Suprapubic skin (tissue), 4 donors: Measurements from ENCODE around the gene B3GNT5. TPM values are rescaled to one million over a fixed set of nuclear protein-coding genes. Genes with fewer than 3 reads are reported as not detected.

Experiments
- DNase-seq, 2 donors: peaks; one replicate each; pipeline ENCODE4 v3.0.0-alpha.2; 2019; ENCODE audit warnings: low spot score in 2 of 2
- H3K27ac ChIP-seq: fragments of 200-600 bp; sonication (generic); one replicate; pipeline ENCODE4 v1.5.1; 2019
- H3K27me3 ChIP-seq: fragments of 200-600 bp; sonication (generic); one replicate; pipeline ENCODE4 v1.5.1; 2019
- H3K36me3 ChIP-seq: fragments of 200-600 bp; sonication (generic); one replicate; pipeline ENCODE4 v1.5.1; 2019
- H3K4me1 ChIP-seq: fragments of 200-600 bp; sonication (generic); one replicate; pipeline ENCODE4 v1.5.1; 2019
- H3K4me3 ChIP-seq: fragments of 200-600 bp; sonication (generic); one replicate; pipeline ENCODE4 v1.5.1; 2019; ENCODE audit warnings: mild to moderate bottlenecking
- H3K9me3 ChIP-seq: fragments of 200-600 bp; sonication (generic); one replicate; pipeline ENCODE4 v1.5.1; 2019
- EP300 ChIP-seq: sonication (generic); formaldehyde crosslinking; IDR thresholded peaks from one replicate; pipeline ENCODE4 v1.6.1; 2017; ENCODE audit warnings: antibody characterized with exemption
- POLR2A ChIP-seq, 2 donors: fragments of 450-650 bp; IDR thresholded peaks; one replicate each; pipeline ENCODE4 v1.6.1; 2017; ENCODE audit warnings: antibody characterized with exemption in 2 of 2, mild to moderate bottlenecking in 2 of 2, moderate library complexity in 2 of 2
- POLR2AphosphoS5 ChIP-seq, 3 donors: sonication (generic); formaldehyde crosslinking; IDR thresholded peaks; one replicate each; pipeline ENCODE4 v1.6.1; 2017; ENCODE audit warnings: antibody characterized with exemption in 3 of 3
- WGBS: methylation state at CpG from one replicate; pipeline ENCODE4 v1.1.5; 2018; 5-methylcytosine and 5-hydroxymethylcytosine counted together
- total RNA-seq, 4 donors: library from RNA; depleted of rRNA; stranded (reverse); fragments of >200 nt; gene quantifications; one replicate each; pipeline ENCODE4 v1.1.0, GENCODE V29; 2016
- TF ChIP-seq, protein P1 (sequence below), 2 donors: fragments of 200-600 bp in 1 of 2; fragments of 450-650 bp in 1 of 2; sonication (generic) in 1 of 2; IDR thresholded peaks; one replicate each; pipeline ENCODE4 v1.5.1; 2016 to 2019; ENCODE audit warnings: antibody characterized with exemption in 2 of 2, mild to moderate bottlenecking in 1 of 2, moderate library complexity in 1 of 2

Gene B3GNT5
- total RNA-seq, 4 donors from 2014 or later: 14.6 to 30.8 (median 27.5) TPM

- H3K4me3 ChIP-seq: no peak overlapping the region
- H3K27me3 ChIP-seq: no peaks in the 10 kb centered on the region
- TF ChIP-seq EP300: no peak
- no peak for TF ChIP-seq POLR2AphosphoS5 (IDR thresholded peaks at IDR 0.05)
- TF ChIP-seq, protein P1, sequence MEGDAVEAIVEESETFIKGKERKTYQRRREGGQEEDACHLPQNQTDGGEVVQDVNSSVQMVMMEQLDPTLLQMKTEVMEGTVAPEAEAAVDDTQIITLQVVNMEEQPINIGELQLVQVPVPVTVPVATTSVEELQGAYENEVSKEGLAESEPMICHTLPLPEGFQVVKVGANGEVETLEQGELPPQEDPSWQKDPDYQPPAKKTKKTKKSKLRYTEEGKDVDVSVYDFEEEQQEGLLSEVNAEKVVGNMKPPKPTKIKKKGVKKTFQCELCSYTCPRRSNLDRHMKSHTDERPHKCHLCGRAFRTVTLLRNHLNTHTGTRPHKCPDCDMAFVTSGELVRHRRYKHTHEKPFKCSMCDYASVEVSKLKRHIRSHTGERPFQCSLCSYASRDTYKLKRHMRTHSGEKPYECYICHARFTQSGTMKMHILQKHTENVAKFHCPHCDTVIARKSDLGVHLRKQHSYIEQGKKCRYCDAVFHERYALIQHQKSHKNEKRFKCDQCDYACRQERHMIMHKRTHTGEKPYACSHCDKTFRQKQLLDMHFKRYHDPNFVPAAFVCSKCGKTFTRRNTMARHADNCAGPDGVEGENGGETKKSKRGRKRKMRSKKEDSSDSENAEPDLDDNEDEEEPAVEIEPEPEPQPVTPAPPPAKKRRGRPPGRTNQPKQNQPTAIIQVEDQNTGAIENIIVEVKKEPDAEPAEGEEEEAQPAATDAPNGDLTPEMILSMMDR (IDR thresholded peaks at IDR 0.05): no peak
- no peak for TF ChIP-seq POLR2A (IDR thresholded peaks at IDR 0.05)
- peaks cover 44% of the 10 kb centered on the region for H3K4me1 ChIP-seq
- no peaks in the 10 kb centered on the region for H3K36me3 ChIP-seq
- no peaks in the 10 kb centered on the region for H3K9me3 ChIP-seq
- peak; percentile 79 to 85 for DNase-seq
- H3K27ac ChIP-seq: no peak overlapping the region
- WGBS: 29% methylated on average over 2 of the region's 5 CpGs
Measured at GRCh38 chr3:183298701-183299153, 45.7 kb downstream of the B3GNT5 start.

DNA sequence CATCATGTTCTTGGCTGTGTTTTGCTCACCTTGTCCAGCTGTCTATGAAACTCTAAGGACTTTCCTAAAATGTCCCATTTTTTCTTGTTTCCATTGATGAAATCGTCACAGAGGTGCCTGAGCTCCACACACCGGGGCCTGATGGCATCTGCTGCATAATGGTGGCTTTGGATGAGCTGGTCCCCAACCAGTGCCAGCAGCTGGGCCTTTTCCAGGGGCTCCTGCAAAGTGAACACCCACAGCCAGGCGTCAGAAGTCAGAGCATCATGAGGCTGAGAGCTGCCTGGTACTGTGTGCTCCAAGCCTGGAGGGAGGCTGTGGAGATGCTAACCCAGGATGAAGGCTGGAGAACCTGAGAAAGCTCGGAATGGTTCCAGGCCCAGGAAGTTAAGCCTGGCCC, 46.9 kb downstream of the B3GNT5 start:
- no peak for TF ChIP-seq POLR2AphosphoS5 (IDR thresholded peaks at IDR 0.05)
- TF ChIP-seq, protein P1 (IDR thresholded peaks at IDR 0.05): no peak
- no peak for TF ChIP-seq EP300
- no peak for TF ChIP-seq POLR2A (IDR thresholded peaks at IDR 0.05)
- 96% methylated on average over 4 of the region's 4 CpGs for WGBS
- H3K36me3 ChIP-seq: no peaks in the 10 kb centered on the region
- H3K4me1 ChIP-seq: peaks cover 43% of the 10 kb centered on the region
- no peak overlapping the region for H3K27ac ChIP-seq
- DNase-seq: no peak
- H3K9me3 ChIP-seq: no peaks in the 10 kb centered on the region
- no peaks in the 10 kb centered on the region for H3K27me3 ChIP-seq
- no peak overlapping the region for H3K4me3 ChIP-seq

GRCh38 chr3:183300996-183301562, 48.0 kb downstream of the B3GNT5 start:
- Histone ChIP-seq H3K9me3 (no peaks in the 10 kb centered on the region), H3K36me3 (no peaks in the 10 kb centered on the region), H3K27me3 (no peaks in the 10 kb centered on the region), H3K27ac (no peak overlapping the region), H3K4me3 (no peak overlapping the region), H3K4me1 (peaks cover 32% of the 10 kb centered on the region)
- 90% methylated on average over 6 of the region's 6 CpGs for WGBS
- TF ChIP-seq POLR2A (IDR thresholded peaks at IDR 0.05): no peak
- no peak for TF ChIP-seq POLR2AphosphoS5 (IDR thresholded peaks at IDR 0.05)
- no peak for TF ChIP-seq EP300
- TF ChIP-seq, protein P1 (IDR thresholded peaks at IDR 0.05): no peak
- no peak for DNase-seq

GRCh38 chr3:183301937-183302580, 49.0 kb downstream of the B3GNT5 start:
- Histone ChIP-seq H3K36me3 (no peaks in the 10 kb centered on the region), H3K4me3 (no peak overlapping the region), H3K4me1 (peaks cover 37% of the 10 kb centered on the region), H3K27ac (peak overlapping the region; percentile 49), H3K9me3 (no peaks in the 10 kb centered on the region), H3K27me3 (no peaks in the 10 kb centered on the region)
- peak in 1 of 2 donors; percentile 44 for DNase-seq
- 40% methylated on average over 8 of the region's 8 CpGs for WGBS
- TF ChIP-seq POLR2A (IDR thresholded peaks at IDR 0.05): no peak
- no peak for TF ChIP-seq POLR2AphosphoS5 (IDR thresholded peaks at IDR 0.05)
- TF ChIP-seq EP300: no peak
- TF ChIP-seq, protein P1 (IDR thresholded peaks at IDR 0.05): no peak

GRCh38 chr3:183303690-183304089, 50.6 kb downstream of the B3GNT5 start:
- H3K27me3 ChIP-seq: no peaks in the 10 kb centered on the region
- peaks cover 40% of the 10 kb centered on the region for H3K4me1 ChIP-seq
- WGBS: 75% methylated on average over 2 of the region's 2 CpGs
- no peaks in the 10 kb centered on the region for H3K9me3 ChIP-seq
- TF ChIP-seq EP300 (no peak), POLR2AphosphoS5 (IDR thresholded peaks at IDR 0.05) (no peak), POLR2A (IDR thresholded peaks at IDR 0.05) (no peak)
- TF ChIP-seq, protein P1 (IDR thresholded peaks at IDR 0.05): no peak
- H3K27ac ChIP-seq: no peak overlapping the region
- no peaks in the 10 kb centered on the region for H3K36me3 ChIP-seq
- DNase-seq: no peak
- no peak overlapping the region for H3K4me3 ChIP-seq
